AG09309 (cell line): ENCODE results near the gene FCRL2.
"Not testable (repeated sequence)": the region's sequence is repeated elsewhere in the genome, so short reads cannot be mapped to it uniquely, and the experiment has no call there.

Experiments used
- DNase-seq: peaks from one replicate; pipeline ENCODE4 v3.0.0-alpha.2; 2010; ENCODE audit warnings: low read depth
- H3K4me3 ChIP-seq: 2 replicates; pipeline ENCODE4 v1.5.1; 2011; ENCODE audit warnings: mild to moderate bottlenecking, low read depth, low read length, moderate library complexity; ENCODE audit not compliant: control insufficient read depth
- TF ChIP-seq, protein P1 (sequence below): IDR thresholded peaks from 2 replicates; pipeline ENCODE4 v1.5.1; 2011; ENCODE audit warnings: mild to moderate bottlenecking, low read depth, low read length, inconsistent platforms; ENCODE audit not compliant: insufficient read depth, control insufficient read depth; ENCODE audit errors: missing control alignments

The FCRL2 gene

GRCh38 chr1:157758018-157758417 lies 18.9 kb downstream of the FCRL2 start:
- H3K4me3 ChIP-seq: no peak overlapping the region
- DNase-seq: no peak
- TF ChIP-seq, protein P1, sequence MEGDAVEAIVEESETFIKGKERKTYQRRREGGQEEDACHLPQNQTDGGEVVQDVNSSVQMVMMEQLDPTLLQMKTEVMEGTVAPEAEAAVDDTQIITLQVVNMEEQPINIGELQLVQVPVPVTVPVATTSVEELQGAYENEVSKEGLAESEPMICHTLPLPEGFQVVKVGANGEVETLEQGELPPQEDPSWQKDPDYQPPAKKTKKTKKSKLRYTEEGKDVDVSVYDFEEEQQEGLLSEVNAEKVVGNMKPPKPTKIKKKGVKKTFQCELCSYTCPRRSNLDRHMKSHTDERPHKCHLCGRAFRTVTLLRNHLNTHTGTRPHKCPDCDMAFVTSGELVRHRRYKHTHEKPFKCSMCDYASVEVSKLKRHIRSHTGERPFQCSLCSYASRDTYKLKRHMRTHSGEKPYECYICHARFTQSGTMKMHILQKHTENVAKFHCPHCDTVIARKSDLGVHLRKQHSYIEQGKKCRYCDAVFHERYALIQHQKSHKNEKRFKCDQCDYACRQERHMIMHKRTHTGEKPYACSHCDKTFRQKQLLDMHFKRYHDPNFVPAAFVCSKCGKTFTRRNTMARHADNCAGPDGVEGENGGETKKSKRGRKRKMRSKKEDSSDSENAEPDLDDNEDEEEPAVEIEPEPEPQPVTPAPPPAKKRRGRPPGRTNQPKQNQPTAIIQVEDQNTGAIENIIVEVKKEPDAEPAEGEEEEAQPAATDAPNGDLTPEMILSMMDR: no peak

- TF ChIP-seq, protein P1: no peak
- DNase-seq: no peak
- no peak overlapping the region for H3K4me3 ChIP-seq
Measured at GRCh38 chr1:157753611-157754010, 23.3 kb downstream of the FCRL2 start.

- DNase-seq: no peak
- TF ChIP-seq, protein P1: no peak
Measured at GRCh38 chr1:157751283-157751682, 25.6 kb downstream of the FCRL2 start.

DNA sequence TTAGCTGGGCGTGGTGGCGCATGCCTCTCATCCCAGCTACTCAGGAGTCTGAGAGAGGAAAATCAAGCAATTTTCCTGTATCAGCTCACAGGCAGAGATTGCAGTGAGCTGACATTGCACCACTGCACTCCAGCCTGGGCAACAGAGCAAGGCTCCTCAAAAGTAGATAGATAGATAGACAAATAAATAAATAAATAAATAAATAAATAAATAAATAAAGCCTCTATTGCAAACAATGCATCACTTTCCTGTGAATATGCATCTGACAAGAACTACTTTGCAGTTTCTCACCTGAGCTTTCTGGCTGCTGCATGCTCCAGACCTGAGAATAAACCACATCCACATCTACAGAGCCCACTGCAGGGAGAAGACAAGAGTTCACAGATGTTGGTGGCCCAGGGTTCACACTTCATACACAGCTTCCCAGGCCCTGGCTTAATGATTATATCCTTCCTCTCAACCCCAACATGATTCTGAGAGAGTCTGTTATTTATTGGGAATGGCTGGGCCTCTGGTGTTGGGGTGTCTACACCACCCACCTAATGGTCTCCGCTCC lies 28.6 kb downstream of the FCRL2 start:
- no peak overlapping the region for H3K4me3 ChIP-seq
- TF ChIP-seq, protein P1: no peak
- no peak for DNase-seq

More at GRCh38 chr1:157751283-157751682, 25.6 kb downstream of the FCRL2 start:
- H3K4me3 ChIP-seq: no peak overlapping the region

DNA sequence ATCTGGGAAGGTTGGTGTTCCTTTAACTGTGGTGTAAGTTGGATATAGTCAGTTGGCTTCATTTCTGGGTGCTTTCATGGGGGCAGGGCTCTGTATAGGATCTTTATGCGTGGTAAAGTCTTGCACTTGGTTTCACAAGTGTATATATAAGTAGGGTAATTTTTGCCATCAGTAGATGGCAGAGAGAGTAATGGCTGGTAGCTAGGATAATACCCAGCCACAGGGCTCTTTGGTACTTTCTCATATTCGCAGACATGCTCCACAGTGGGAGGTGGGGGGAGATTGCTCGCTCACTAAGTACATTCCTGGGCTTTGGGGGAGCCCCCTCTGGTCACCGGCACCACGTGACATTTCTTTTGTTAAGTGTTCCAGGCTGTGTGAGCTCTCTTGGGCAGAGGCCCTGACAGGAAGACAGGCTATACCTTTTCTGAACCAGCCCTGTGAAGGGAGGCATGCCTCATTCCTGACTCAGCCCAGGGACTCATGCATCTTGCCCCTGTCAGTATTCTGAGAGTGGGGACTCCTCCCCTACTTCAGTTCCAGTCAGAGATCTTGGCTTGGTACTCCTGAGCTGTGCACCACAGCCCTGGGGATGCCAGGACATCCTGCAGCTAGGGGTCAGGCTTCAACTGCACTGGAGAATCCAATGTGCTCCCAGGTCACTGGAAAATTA lies 37.6 kb downstream of the FCRL2 start:
- H3K4me3 ChIP-seq: no peak overlapping the region
- no peak for DNase-seq
- TF ChIP-seq, protein P1: no peak

- not testable (repeated sequence) for DNase-seq, H3K4me3 ChIP-seq
Measured at GRCh38 chr1:157735991-157736390, 40.9 kb downstream of the FCRL2 start.

- H3K4me3 ChIP-seq: no peak overlapping the region
- DNase-seq: no peak
- TF ChIP-seq, protein P1: no peak
Measured at GRCh38 chr1:157734321-157734720, 42.6 kb downstream of the FCRL2 start.
